Suprapubic skin (tissue), 4 donors: ENCODE data around the gene ZNF124. TPM values are rescaled to one million over a fixed set of nuclear protein-coding genes. Genes with fewer than 3 reads are reported as not detected.

Experiments
- DNase-seq, 2 donors: peaks; one replicate each; pipeline ENCODE4 v3.0.0-alpha.2; 2019; ENCODE audit warnings: low spot score in 2 of 2
- H3K27ac ChIP-seq: fragments of 200-600 bp; sonication (generic); one replicate; pipeline ENCODE4 v1.5.1; 2019
- H3K27me3 ChIP-seq: fragments of 200-600 bp; sonication (generic); one replicate; pipeline ENCODE4 v1.5.1; 2019
- H3K36me3 ChIP-seq: fragments of 200-600 bp; sonication (generic); one replicate; pipeline ENCODE4 v1.5.1; 2019
- H3K4me1 ChIP-seq: fragments of 200-600 bp; sonication (generic); one replicate; pipeline ENCODE4 v1.5.1; 2019
- H3K4me3 ChIP-seq: fragments of 200-600 bp; sonication (generic); one replicate; pipeline ENCODE4 v1.5.1; 2019; ENCODE audit warnings: mild to moderate bottlenecking
- H3K9me3 ChIP-seq: fragments of 200-600 bp; sonication (generic); one replicate; pipeline ENCODE4 v1.5.1; 2019
- CTCF ChIP-seq, 2 donors: fragments of 200-600 bp in 1 of 2; fragments of 450-650 bp in 1 of 2; sonication (generic) in 1 of 2; IDR thresholded peaks; one replicate each; pipeline ENCODE4 v1.5.1; 2016 to 2019; ENCODE audit warnings: antibody characterized with exemption in 2 of 2, mild to moderate bottlenecking in 1 of 2, moderate library complexity in 1 of 2
- EP300 ChIP-seq: sonication (generic); formaldehyde crosslinking; IDR thresholded peaks from one replicate; pipeline ENCODE4 v1.6.1; 2017; ENCODE audit warnings: antibody characterized with exemption
- POLR2A ChIP-seq, 2 donors: fragments of 450-650 bp; IDR thresholded peaks; one replicate each; pipeline ENCODE4 v1.6.1; 2017; ENCODE audit warnings: antibody characterized with exemption in 2 of 2, mild to moderate bottlenecking in 2 of 2, moderate library complexity in 2 of 2
- POLR2AphosphoS5 ChIP-seq, 3 donors: sonication (generic); formaldehyde crosslinking; IDR thresholded peaks; one replicate each; pipeline ENCODE4 v1.6.1; 2017; ENCODE audit warnings: antibody characterized with exemption in 3 of 3
- WGBS: methylation state at CpG from one replicate; pipeline ENCODE4 v1.1.5; 2018; 5-methylcytosine and 5-hydroxymethylcytosine counted together
- total RNA-seq, 4 donors: library from RNA; depleted of rRNA; stranded (reverse); fragments of >200 nt; gene quantifications; one replicate each; pipeline ENCODE4 v1.1.0, GENCODE V29; 2016

ZNF124 gene
- total RNA-seq, 4 donors from 2014 or later = 12.6 to 15.1 (median 14.4) TPM

DNA sequence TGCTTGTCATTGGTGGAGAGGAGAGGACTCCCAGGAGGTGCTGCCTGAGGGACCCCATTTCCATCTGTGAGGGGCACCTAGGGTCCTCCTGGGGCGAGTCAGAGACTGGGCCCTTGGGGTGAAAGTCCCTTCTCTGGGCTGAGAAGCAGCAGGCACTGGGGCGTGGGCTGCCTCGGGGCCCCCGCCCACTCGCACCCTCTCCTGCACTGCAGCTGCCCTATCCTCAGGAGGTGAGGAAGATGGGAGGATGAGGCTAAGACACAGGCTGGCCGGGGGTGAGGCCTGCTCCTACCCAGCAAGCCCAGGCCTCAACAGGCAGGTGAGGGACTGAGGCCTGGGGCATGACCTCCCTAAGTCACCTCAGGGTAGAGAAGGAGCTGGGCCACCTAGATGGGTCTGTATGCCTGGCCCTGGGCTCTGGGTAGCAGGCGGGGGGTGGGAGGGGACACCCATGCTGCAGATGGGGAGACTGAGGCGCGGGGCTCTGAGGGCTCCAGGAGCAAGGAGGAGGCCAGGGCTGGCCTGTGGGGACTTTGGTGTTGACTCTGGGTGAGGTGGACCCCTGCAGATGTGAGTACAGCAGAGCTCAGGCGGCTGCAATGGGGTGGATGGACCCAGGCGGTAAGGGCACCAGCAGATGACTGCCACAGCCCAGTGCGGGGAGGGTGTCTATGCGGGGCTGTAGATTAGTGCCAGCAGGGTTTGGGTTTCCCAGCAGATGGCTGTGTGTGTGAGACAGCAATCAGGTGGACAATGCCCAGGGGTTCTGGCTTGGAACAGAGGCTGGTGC lies 57.3 kb downstream of the ZNF124 start:
- WGBS = 91% methylated on average over 5 of the region's 13 CpGs
- DNase-seq = no peak
- H3K27ac ChIP-seq = no peak overlapping the region
- no peaks in the 10 kb centered on the region for H3K27me3 ChIP-seq
- TF ChIP-seq CTCF (IDR thresholded peaks at IDR 0.05) (no peak), EP300 (no peak), POLR2AphosphoS5 (IDR thresholded peaks at IDR 0.05) (no peak), POLR2A (IDR thresholded peaks at IDR 0.05) (no peak)
- peaks cover 22% of the 10 kb centered on the region for H3K4me1 ChIP-seq
- no peaks in the 10 kb centered on the region for H3K36me3 ChIP-seq
- H3K4me3 ChIP-seq = no peak overlapping the region
- no peaks in the 10 kb centered on the region for H3K9me3 ChIP-seq

GRCh38 chr1:247113733-247114271 lies 58.0 kb downstream of the ZNF124 start:
- peaks cover 22% of the 10 kb centered on the region for H3K4me1 ChIP-seq
- TF ChIP-seq EP300 = no peak
- TF ChIP-seq POLR2A (IDR thresholded peaks at IDR 0.05) = no peak
- no peak for TF ChIP-seq CTCF (IDR thresholded peaks at IDR 0.05)
- no peak for TF ChIP-seq POLR2AphosphoS5 (IDR thresholded peaks at IDR 0.05)
- no peak overlapping the region for H3K4me3 ChIP-seq
- H3K27ac ChIP-seq = no peak overlapping the region
- WGBS = no CpG with 5 or more reads among the region's 5 CpGs
- H3K27me3 ChIP-seq = no peaks in the 10 kb centered on the region
- H3K36me3 ChIP-seq = no peaks in the 10 kb centered on the region
- H3K9me3 ChIP-seq = no peaks in the 10 kb centered on the region
- DNase-seq = no peak

DNA sequence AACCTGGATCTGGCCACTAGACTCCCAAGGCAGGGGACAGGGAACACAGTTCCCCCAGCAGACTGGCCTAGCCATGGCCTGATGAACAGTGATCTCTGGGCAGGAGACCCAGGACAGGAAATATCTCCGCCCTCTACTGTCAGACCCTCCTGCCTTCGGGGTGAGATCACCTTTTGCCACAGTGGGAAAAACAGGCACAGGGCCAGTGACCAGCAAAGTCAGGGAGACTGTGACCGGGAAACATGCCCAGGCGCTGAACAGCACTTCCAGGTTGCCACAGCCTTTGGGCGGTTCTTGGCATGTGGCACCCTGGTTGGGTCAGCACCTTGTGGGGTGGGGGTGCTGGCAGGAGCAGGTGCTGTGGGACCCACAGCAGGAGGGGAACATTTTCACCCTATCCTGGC lies 58.7 kb downstream of the ZNF124 start:
- DNase-seq = no peak
- no peak overlapping the region for H3K27ac ChIP-seq
- peaks cover 22% of the 10 kb centered on the region for H3K4me1 ChIP-seq
- no peaks in the 10 kb centered on the region for H3K36me3 ChIP-seq
- WGBS = 73% methylated on average over 5 of the region's 5 CpGs
- H3K9me3 ChIP-seq = no peaks in the 10 kb centered on the region
- TF ChIP-seq POLR2A (IDR thresholded peaks at IDR 0.05) = no peak
- no peak for TF ChIP-seq POLR2AphosphoS5 (IDR thresholded peaks at IDR 0.05)
- TF ChIP-seq CTCF (IDR thresholded peaks at IDR 0.05) = no peak
- no peak for TF ChIP-seq EP300
- no peaks in the 10 kb centered on the region for H3K27me3 ChIP-seq
- no peak overlapping the region for H3K4me3 ChIP-seq

DNA sequence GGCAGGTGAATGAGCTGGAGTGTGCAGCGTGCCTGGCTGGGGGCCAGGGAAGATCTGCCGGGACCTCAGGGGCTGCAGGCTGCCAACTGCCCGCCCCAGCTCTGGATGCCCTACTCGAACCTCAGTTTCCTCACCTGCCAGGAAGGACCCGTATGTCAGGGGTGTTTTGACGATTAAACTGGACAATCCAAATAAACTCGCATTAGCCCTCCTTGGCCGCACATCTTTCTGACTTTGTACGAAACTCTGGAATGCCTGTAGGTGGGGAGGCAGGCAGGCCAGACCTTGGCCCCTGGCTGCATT lies 59.4 kb downstream of the ZNF124 start:
- DNase-seq = no peak
- no peaks in the 10 kb centered on the region for H3K9me3 ChIP-seq
- peaks cover 22% of the 10 kb centered on the region for H3K4me1 ChIP-seq
- H3K27me3 ChIP-seq = no peaks in the 10 kb centered on the region
- 93% methylated on average over 5 of the region's 9 CpGs for WGBS
- peak overlapping the region; percentile 76 for H3K27ac ChIP-seq
- no peak for TF ChIP-seq POLR2AphosphoS5 (IDR thresholded peaks at IDR 0.05)
- no peak for TF ChIP-seq POLR2A (IDR thresholded peaks at IDR 0.05)
- TF ChIP-seq CTCF (IDR thresholded peaks at IDR 0.05) = no peak
- no peak for TF ChIP-seq EP300
- H3K36me3 ChIP-seq = no peaks in the 10 kb centered on the region
- H3K4me3 ChIP-seq = peak overlapping the region; percentile 79

DNA sequence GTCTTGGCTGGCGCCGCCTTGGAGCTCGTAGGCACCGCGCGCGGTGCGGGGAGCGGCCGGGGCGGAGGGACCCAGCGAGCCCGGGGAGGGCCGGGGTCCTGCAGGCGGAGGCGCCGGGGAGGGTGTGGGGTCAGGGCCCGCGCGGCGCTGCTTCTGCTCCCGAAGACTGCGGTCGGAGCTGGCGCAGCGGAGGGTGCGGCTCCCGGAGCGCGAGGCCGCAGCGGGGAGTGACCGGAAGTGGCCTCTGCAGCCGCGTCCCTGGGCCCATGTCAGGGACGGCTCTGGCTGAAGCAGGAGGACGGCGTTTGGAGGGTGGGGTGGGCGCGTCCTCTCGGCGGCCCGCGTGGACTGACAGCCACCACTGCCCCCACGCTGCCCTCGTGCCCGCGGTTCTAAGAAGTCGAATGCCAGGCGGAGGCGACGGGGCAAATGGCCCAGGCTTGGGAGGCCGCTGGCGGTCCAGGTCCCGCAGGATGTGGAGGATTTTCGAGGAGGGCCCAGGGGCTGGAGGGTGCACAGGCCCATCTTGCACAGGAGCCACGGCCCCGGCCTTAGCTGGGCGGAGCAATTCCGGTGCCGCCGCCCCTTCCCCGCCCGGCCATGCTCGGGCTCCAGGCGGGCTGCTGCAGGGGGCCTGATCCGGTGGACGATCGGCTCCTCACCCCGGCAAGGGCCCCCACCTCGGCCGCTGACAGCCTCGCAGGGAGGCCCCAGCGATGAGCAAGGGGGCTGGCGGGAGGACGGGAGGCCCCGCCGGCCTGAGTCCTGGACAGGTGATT lies 59.9 kb downstream of the ZNF124 start:
- WGBS = no CpG with 5 or more reads among the region's 78 CpGs
- DNase-seq = peak in 1 of 2 donors; percentile 78
- Histone ChIP-seq H3K9me3 (no peaks in the 10 kb centered on the region), H3K36me3 (no peaks in the 10 kb centered on the region), H3K27me3 (no peaks in the 10 kb centered on the region), H3K27ac (peak overlapping the region; percentile 76), H3K4me3 (peak overlapping the region; percentile 79), H3K4me1 (peaks cover 22% of the 10 kb centered on the region)
- peak in 1 of 2 donors; percentile 52 for TF ChIP-seq POLR2A (IDR thresholded peaks at IDR 0.05)
- peak in 1 of 3 donors; percentile 51 for TF ChIP-seq POLR2AphosphoS5 (IDR thresholded peaks at IDR 0.05)
- TF ChIP-seq CTCF (IDR thresholded peaks at IDR 0.05) = no peak
- TF ChIP-seq EP300 = no peak
